A549 (cell line): Measurements from ENCODE around the gene FNDC1. TPM values are rescaled to one million over a fixed set of nuclear protein-coding genes. Genes with fewer than 3 reads are reported as not detected.

Source experiments
- ATAC-seq, 2 experiments: fragments of 200-7000 bp in 1 of 2; fragments of >200 bp in 1 of 2; cut with Nextera tagmentation in 1 of 2; cut with Tn5 transposase in 1 of 2; 3 replicates each; pipeline versions ENCODE4 v1.8.0 to v1.9.1; 2018 to 2020; ENCODE audit warnings: mild to moderate bottlenecking in 1 of 2, moderate library complexity in 1 of 2
- CTCF ChIA-PET: fragments of 300-600 bp; sonication (Branson Sonifier 250); formaldehyde crosslinking; extraction: SDS; loops from one replicate; lab custom pipeline; 2021; ENCODE audit warnings: antibody characterized with exemption, inconsistent platforms; lab: Yijun Ruan, JAX
- POLR2A ChIA-PET: fragments of 350-600 bp; formaldehyde crosslinking; extraction: SDS; loops from one replicate; lab custom pipeline; 2021; ENCODE audit warnings: antibody characterized with exemption, inconsistent platforms; lab: Yijun Ruan, JAX
- DNase-seq, 2 experiments: peaks; one replicate each; pipeline versions ENCODE4 v3.0.0 to v3.0.0-alpha.2; 2011 to 2016; ENCODE audit warnings: low read depth in 1 of 2, low spot score in 1 of 2
- FAIRE-seq: peaks from 2 replicates; lab custom pipeline; 2011; peaks lifted over from hg19 to GRCh38; lab: Jason Lieb, UNC
- H3K27ac ChIP-seq, 2 experiments: fragments of >200 bp; sonication (Bioruptor Twin); formaldehyde crosslinking; 3 replicates each; pipeline ENCODE4 v1.5.1; 2016 to 2017
- H3K4me1 ChIP-seq: fragments of >200 bp; sonication (Bioruptor Twin); formaldehyde crosslinking; 3 replicates; pipeline ENCODE4 v1.6.1; 2016
- H3K4me2 ChIP-seq: fragments of >200 bp; sonication (Bioruptor Twin); formaldehyde crosslinking; 3 replicates; pipeline ENCODE4 v1.6.1; 2016
- H3K4me3 ChIP-seq: fragments of >200 bp; sonication (Bioruptor Twin); formaldehyde crosslinking; 3 replicates; pipeline ENCODE4 v1.5.1; 2016
- H3K9me3 ChIP-seq: fragments of >200 bp; sonication (Bioruptor Twin); formaldehyde crosslinking; 3 replicates; pipeline ENCODE4 v1.6.1; 2016
- ATOH8 ChIP-seq: fragments of 250-450 bp; sonication (Bioruptor Pico); IDR thresholded peaks from 2 replicates; pipeline ENCODE4 v1.5.0; 2020; ENCODE audit warnings: low read depth, mild to moderate bottlenecking, moderate library complexity
- CBX8 ChIP-seq: fragments of 200-600 bp; sonication (generic); IDR thresholded peaks from 2 replicates; pipeline ENCODE4 v1.6.1; 2016
- CHD2 ChIP-seq: fragments of 150-350 bp; IDR thresholded peaks from 2 replicates; pipeline ENCODE4 v1.6.1; 2014; ENCODE audit warnings: low read length; ENCODE audit not compliant: partially characterized antibody
- CHD4 ChIP-seq: fragments of 200-600 bp; sonication (generic); IDR thresholded peaks from 2 replicates; pipeline ENCODE4 v1.6.1; 2016; ENCODE audit warnings: antibody characterized with exemption, mild to moderate bottlenecking, borderline replicate concordance
- CTCF ChIP-seq: fragments of >200 bp; sonication (Bioruptor Twin); formaldehyde crosslinking; IDR thresholded peaks from 3 replicates; pipeline ENCODE4 v1.5.1; 2016
- E2F6 ChIP-seq: IDR thresholded peaks from 2 replicates; pipeline ENCODE4 v1.6.1; 2012; ENCODE audit warnings: low read depth, borderline replicate concordance
- EHF ChIP-seq: fragments of 250-450 bp; sonication (Bioruptor Pico); IDR thresholded peaks from 2 replicates; pipeline ENCODE4 v1.5.0; 2020; ENCODE audit warnings: mild to moderate bottlenecking
- FOSB ChIP-seq: fragments of 250-450 bp; sonication (Bioruptor Pico); IDR thresholded peaks from 2 replicates; pipeline ENCODE4 v1.5.0; 2020; ENCODE audit warnings: mild to moderate bottlenecking, moderate library complexity
- FOSL2 ChIP-seq, 2 experiments: fragments of 450-650 bp in 1 of 2; fragments of >200 bp in 1 of 2; sonication (Bioruptor Twin) in 1 of 2; formaldehyde crosslinking; IDR thresholded peaks; 2 replicates each; pipeline versions ENCODE4 v1.5.0 to v1.6.1; 2016 to 2020; ENCODE audit warnings: mild to moderate bottlenecking in 1 of 2, moderate library complexity in 1 of 2
- HMGXB4 ChIP-seq: fragments of 250-450 bp; sonication (Bioruptor Pico); IDR thresholded peaks from 2 replicates; pipeline ENCODE4 v1.5.0; 2021; ENCODE audit warnings: mild to moderate bottlenecking, moderate library complexity, borderline replicate concordance
- JUN ChIP-seq, 2 experiments: fragments of >200 bp; sonication (Bioruptor Twin); formaldehyde crosslinking; IDR thresholded peaks; 2 replicates in 1 of 2; 3 replicates in 1 of 2; pipeline ENCODE4 v1.6.1; 2016 to 2017
- JUNB ChIP-seq: fragments of >200 bp; sonication (Bioruptor Twin); formaldehyde crosslinking; IDR thresholded peaks from 2 replicates; pipeline ENCODE4 v1.6.1; 2016
- KDM5A ChIP-seq: fragments of 200-600 bp; sonication (generic); IDR thresholded peaks from 2 replicates; pipeline ENCODE4 v1.6.1; 2016; ENCODE audit warnings: antibody characterized with exemption, mild to moderate bottlenecking
- MAX ChIP-seq: IDR thresholded peaks from 2 replicates; pipeline ENCODE4 v1.6.1; 2012
- PBX3 ChIP-seq: IDR thresholded peaks from 2 replicates; pipeline ENCODE4 v1.6.1; 2012
- PHF8 ChIP-seq: fragments of 200-600 bp; sonication (generic); IDR thresholded peaks from 2 replicates; pipeline ENCODE4 v1.6.1; 2016; ENCODE audit warnings: low read depth, mild to moderate bottlenecking, antibody characterized with exemption, moderate library complexity, borderline replicate concordance
- POLR2A ChIP-seq: IDR thresholded peaks from 2 replicates; pipeline ENCODE4 v1.6.1; 2012; ENCODE audit warnings: mild to moderate bottlenecking, low read length
- SMC3 ChIP-seq: fragments of >200 bp; sonication (Bioruptor Twin); formaldehyde crosslinking; IDR thresholded peaks from 3 replicates; pipeline ENCODE4 v1.6.1; 2018; ENCODE audit warnings: inconsistent platforms
- TFCP2L1 ChIP-seq: fragments of 250-450 bp; sonication (Bioruptor Pico); IDR thresholded peaks from 2 replicates; pipeline ENCODE4 v1.5.0; 2021; ENCODE audit warnings: mild to moderate bottlenecking
- USF2 ChIP-seq: fragments of 450-650 bp; IDR thresholded peaks from 2 replicates; pipeline ENCODE4 v1.6.1; 2014; ENCODE audit warnings: antibody characterized with exemption
- ZSCAN20 ChIP-seq: fragments of 250-450 bp; sonication (Bioruptor Pico); IDR thresholded peaks from 2 replicates; pipeline ENCODE4 v1.8.0; 2022; ENCODE audit warnings: mild to moderate bottlenecking, moderate library complexity
- WGBS: methylation state at CpG from one replicate; pipeline ENCODE4 v1.1.6; 2017; ENCODE audit errors: missing lambda C conversion rate; 5-methylcytosine and 5-hydroxymethylcytosine counted together
- polyA plus RNA-seq, 4 experiments: library from polyadenylated mRNA; depleted of rRNA in 3 of 4; stranded (reverse); fragments of >200 nt; fragmentation: RNase III in 1 of 4; extraction: RNeasy Plus Mini Kit Qiagen cat#74134 plus additional on column Dnase treatment in 1 of 4; gene quantifications; 2 replicates in 3 of 4; 3 replicates in 1 of 4; pipeline ENCODE4 v1.2.3, GENCODE V29; 2011 to 2017

Gene FNDC1
- polyA plus RNA-seq, 2 of the 4 experiments (the other 2 are of a cell fraction) = 0.01 TPM; not detected in 1

GRCh38 chr6:159238920-159239558, 69.8 kb downstream of the FNDC1 start:
- FAIRE-seq (no peak), DNase-seq (no peak)
- ChIA-PET CTCF (interaction anchor here (1.2 to 2.2 kb wide), 2 partner anchors 14 to 22 kb away, joined by 3 to 6 read pairs; no protein-coding TSS in a partner anchor), POLR2A (no interaction called here)
- H3K9me3 ChIP-seq = no peaks in the 10 kb centered on the region
- no peak for TF ChIP-seq PBX3
- no peak for TF ChIP-seq JUNB
- TF ChIP-seq CHD4 = no peak
- TF ChIP-seq CTCF = no peak
- TF ChIP-seq TFCP2L1 (CRISPR knock-in tag) = no peak
- no peak for TF ChIP-seq SMC3
- TF ChIP-seq, all 56 proteins: peak for 0
- Histone ChIP-seq H3K4me3 (no peak overlapping the region), H3K27ac (no peak overlapping the region), H3K4me2 (no peak overlapping the region), H3K4me1 (no peaks in the 10 kb centered on the region)
- 12% methylated on average over 9 of the region's 9 CpGs for WGBS
- ATAC-seq = no peak

GRCh38 chr6:159249128-159249527, 79.9 kb downstream of the FNDC1 start:
- CTCF ChIA-PET = no interaction called here
- no peak for ATAC-seq
- TF ChIP-seq HMGXB4 (no peak), FOSL2 (IDR thresholded peaks at IDR 0.05) (no peak), FOSL2 (CRISPR knock-in tag; IDR thresholded peaks at IDR 0.05) (no peak), POLR2A (no peak), EHF (CRISPR knock-in tag) (no peak), CHD2 (no peak), E2F6 (no peak), PHF8 (no peak), KDM5A (no peak), CBX8 (no peak), FOSB (no peak), MAX (no peak), TFCP2L1 (CRISPR knock-in tag) (no peak), ZSCAN20 (no peak), ATOH8 (CRISPR knock-in tag) (no peak), JUN (IDR thresholded peaks at IDR 0.05) (no peak), USF2 (no peak)

More at GRCh38 chr6:159249128-159249527, 79.9 kb downstream of the FNDC1 start:
- no peak overlapping the region for H3K4me3 ChIP-seq
- H3K4me1 ChIP-seq = no peaks in the 10 kb centered on the region
- 27% methylated on average over 3 of the region's 3 CpGs for WGBS
- POLR2A ChIA-PET = no interaction called here
- no peak for DNase-seq
- H3K9me3 ChIP-seq = no peaks in the 10 kb centered on the region
- no peak for FAIRE-seq
- no peak overlapping the region for H3K4me2 ChIP-seq
- H3K27ac ChIP-seq = no peak overlapping the region
